GM15510 (cell line): ENCODE measurements around the gene ATL3.

Experiments
- POLR2A ChIP-seq: IDR thresholded peaks from 3 replicates; pipeline ENCODE4 v1.6.1; 2011; ENCODE audit warnings: borderline replicate concordance; ENCODE audit not compliant: insufficient read length; ENCODE audit errors: extremely low read depth

ATL3 gene

GRCh38 chr11:63683133-63683991 is 12.2 kb upstream of the ATL3 start:
- no peak for TF ChIP-seq POLR2A

- no peak for TF ChIP-seq POLR2A
These were observed 11.2 kb upstream of the ATL3 start for GRCh38 chr11:63682066-63683021.

DNA sequence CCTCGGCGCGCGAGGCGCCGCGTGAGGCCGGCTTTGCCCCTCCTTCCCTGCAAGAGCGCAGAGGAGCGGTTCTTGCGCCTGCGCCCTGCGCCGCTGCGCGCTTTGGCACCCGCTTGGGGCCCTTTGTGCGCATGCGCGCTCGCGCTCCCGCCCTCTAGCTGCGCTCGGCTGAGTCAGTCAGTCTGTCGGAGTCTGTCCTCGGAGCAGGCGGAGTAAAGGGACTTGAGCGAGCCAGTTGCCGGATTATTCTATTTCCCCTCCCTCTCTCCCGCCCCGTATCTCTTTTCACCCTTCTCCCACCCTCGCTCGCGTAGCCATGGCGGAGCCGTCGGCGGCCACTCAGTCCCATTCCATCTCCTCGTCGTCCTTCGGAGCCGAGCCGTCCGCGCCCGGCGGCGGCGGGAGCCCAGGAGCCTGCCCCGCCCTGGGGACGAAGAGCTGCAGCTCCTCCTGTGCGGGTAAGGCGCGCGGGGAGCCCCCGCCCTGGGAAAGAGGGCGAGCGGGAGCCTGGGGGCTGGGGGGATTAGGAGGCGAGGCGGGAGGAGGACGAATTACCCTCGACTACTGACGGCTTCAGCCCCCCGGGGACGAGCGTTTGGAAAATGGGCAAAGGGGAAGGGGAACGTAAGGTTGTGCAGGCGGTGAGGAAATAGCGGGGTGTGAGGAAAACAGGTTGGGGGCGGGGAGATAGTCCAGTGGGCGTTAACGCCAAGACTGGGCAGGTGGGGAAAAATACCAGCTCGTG is 10.3 kb upstream of the ATL3 start, which contains the start of gene RTN3:
Gene RTN3 (plus strand): TSS at position 180 of the 745 bp plus-strand sequence. CDS start 137 bp downstream, at position 317.
- peak; percentile 93 for TF ChIP-seq POLR2A

- TF ChIP-seq POLR2A = no peak
These were observed 9.7 kb upstream of the ATL3 start for GRCh38 chr11:63680834-63681320.

- TF ChIP-seq POLR2A = no peak
These were observed 2.4 kb upstream of the ATL3 start for GRCh38 chr11:63673579-63673978.

GRCh38 chr11:63672936-63673539 is 1.9 kb upstream of the ATL3 start:
- TF ChIP-seq POLR2A = no peak

- TF ChIP-seq POLR2A = no peak
These were observed 934 bp upstream of the ATL3 start for GRCh38 chr11:63672156-63672463.

- no peak for TF ChIP-seq POLR2A
These were observed 499 bp downstream of the ATL3 start for GRCh38 chr11:63670433-63671321.

DNA sequence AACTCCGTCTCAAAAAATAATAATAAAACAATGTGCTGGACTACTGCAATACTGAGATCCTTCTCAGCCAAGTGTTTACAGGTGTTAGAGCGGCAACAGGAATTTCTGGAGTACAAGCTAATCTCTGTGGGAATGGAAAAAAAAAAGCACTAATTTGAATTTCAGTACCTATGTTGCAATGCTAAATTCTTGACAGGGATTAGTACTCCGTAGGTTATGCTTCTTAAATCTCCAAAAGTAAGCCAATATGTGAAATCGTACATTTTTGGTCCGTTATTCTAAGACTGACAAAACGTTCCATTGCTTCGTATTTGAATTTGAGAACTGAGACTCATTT is 1.1 kb downstream of the ATL3 start:
- no peak for TF ChIP-seq POLR2A

DNA sequence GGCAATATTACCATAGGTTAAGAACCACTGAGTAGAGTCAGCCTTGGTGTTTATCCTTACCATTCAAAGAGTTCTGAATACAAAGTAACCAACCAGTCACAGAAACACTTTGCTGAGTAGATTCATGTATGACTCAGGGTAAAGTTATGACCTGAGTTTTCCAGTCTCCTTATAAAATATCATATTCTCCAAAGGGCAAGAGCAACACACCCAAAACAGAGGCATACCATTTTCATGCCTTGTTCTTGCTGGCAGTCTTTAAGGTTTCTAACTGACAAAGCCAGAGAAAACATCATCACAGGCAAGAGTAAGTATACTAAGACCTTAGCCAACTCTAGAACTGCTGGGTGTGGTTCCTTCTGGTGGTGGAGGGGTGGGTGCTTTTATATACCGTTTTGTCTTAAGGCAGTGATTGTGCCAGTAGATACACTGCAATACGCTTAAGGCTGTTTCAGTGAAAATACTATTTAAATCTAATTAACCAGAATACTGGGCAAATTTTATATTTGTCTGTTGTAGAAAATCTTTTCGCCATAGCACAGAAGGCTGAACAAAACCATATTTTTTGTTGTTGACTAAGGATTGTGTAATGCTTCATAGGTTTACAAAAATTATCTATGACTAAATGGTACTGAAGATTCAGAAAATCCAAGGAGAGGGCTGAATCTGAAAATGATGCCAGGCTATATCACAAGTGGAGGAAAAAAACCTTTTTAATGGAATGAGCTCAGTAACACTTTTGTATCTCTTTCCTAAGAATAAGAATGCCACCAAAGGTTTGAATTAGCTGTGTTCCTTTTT is 3.0 kb downstream of the ATL3 start:
- no peak for TF ChIP-seq POLR2A

DNA sequence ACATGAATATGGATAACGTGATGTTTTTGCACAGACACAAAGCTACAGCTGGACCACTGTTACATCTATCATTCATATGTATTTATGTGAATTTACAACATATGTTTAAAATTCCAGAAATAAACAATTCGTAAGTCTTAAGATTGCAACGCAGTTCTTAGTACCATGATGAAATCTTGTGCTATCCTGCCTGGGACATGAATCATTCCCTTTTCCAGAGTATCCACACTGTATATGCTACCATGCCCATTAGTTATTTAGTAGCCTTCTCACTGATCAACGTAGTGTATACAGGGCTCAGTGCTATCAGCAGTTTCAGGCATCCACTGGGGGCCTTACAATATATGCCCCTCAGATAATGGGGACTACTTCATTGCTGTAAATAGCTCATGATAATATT is 4.3 kb downstream of the ATL3 start:
- no peak for TF ChIP-seq POLR2A

DNA sequence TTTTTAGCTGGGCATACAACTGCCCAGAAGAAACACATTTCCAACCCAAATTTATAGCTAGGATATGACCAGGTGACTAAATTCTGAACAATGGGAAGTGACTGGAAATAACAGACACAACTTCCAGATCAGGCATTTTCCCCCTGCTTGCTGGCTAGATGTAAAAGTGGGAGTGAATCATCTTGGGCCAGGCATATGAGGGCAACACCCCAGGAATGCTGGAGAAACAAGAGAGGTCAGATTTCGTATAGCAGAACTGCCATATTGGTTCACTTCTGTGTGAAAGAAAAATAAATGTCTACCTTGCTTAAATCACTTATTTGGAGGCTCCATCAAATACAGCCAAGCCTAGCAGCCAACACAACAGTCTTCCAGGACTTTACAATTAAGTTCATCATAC is 7.4 kb downstream of the ATL3 start:
- no peak for TF ChIP-seq POLR2A

DNA sequence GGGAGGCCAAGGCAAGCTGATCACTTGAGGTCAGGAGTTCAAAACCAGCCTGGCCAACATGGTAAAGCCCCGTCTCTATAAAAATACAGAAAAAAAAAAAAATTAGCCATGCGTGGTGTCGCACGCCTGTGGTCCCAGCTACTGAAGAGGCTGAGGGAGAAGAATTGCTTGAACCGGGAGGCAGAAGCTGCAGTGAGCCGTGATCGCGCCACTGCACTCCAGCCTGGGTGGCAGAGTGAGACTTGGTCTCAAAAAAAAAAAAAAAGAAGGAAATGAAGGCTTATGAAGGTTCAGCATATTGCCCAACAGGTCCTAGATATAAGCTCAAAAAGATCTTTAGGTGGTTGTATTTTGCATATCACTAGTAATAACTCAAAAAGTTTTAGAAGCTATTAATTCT is 10.2 kb downstream of the ATL3 start:
- no peak for TF ChIP-seq POLR2A
